Colonic mucosa (tissue), 4 donors: ENCODE results near the gene ABHD2. TPM values are rescaled to one million over a fixed set of nuclear protein-coding genes. Genes with fewer than 3 reads are reported as not detected.

ENCODE experiments used
- DNase-seq: peaks from one replicate; pipeline ENCODE4 v3.0.0-alpha.2; 2020
- H3K27ac ChIP-seq: fragments of 200-600 bp; one replicate; pipeline ENCODE4 v1.8.0; 2021
- H3K27me3 ChIP-seq: fragments of 200-600 bp; one replicate; pipeline ENCODE4 v1.8.0; 2021
- H3K36me3 ChIP-seq: fragments of 200-600 bp; one replicate; pipeline ENCODE4 v1.8.0; 2021
- H3K4me1 ChIP-seq: fragments of 200-600 bp; one replicate; pipeline ENCODE4 v1.8.0; 2021; ENCODE audit warnings: mild to moderate bottlenecking
- H3K4me3 ChIP-seq: fragments of 200-600 bp; one replicate; pipeline ENCODE4 v1.8.0; 2021
- H3K9ac ChIP-seq, 2 donors: one replicate each; pipeline ENCODE4 v1.7.0; 2013; ENCODE audit warnings: control low read depth in 2 of 2, low read depth in 2 of 2, low read length in 2 of 2
- H3K9me3 ChIP-seq: fragments of 200-600 bp; one replicate; pipeline ENCODE4 v1.8.0; 2021
- CTCF ChIP-seq: fragments of 200-600 bp; IDR thresholded peaks from one replicate; pipeline ENCODE4 v1.8.0; 2022; ENCODE audit warnings: antibody characterized with exemption, mild to moderate bottlenecking
- intact Hi-C: fragments of 100-400 bp; cut with DNase I; formaldehyde crosslinking; loops from one replicate; pipeline ENCODE4 v1.14.1; 2022
- total RNA-seq, 2 donors: library from RNA; stranded (reverse); fragmentation: NEBNext Ultra II Directional in 1 of 2; extraction: Animal tissue kit (Norgen Biotek cat#: 25700) in 1 of 2; gene quantifications; one replicate each; pipeline ENCODE4 v1.2.1, GENCODE V29; 2021
- donor health status: healthy.
- donor health status: DM: no; HTN: no; CAD: no.
- donor health status: DM: no; HTN: no; CAD: no.

The ABHD2 gene
- total RNA-seq, 2 donors from 2014 or later, result 71.5 to 86.7 TPM

GRCh38 chr15:89123181-89123525 lies 34.9 kb downstream of the ABHD2 start:
- intact Hi-C loops, result no loop called here

GRCh38 chr15:89125088-89125826 lies 37.0 kb downstream of the ABHD2 start:
- DNase-seq, result no peak
- intact Hi-C loops, result no loop called here
- no peak for TF ChIP-seq CTCF
- no peaks in the 10 kb centered on the region for H3K9me3 ChIP-seq
- no peaks in the 10 kb centered on the region for H3K27me3 ChIP-seq
- no peak overlapping the region for H3K27ac ChIP-seq
- no peak overlapping the region for H3K9ac ChIP-seq
- H3K4me1 ChIP-seq, result peaks cover 8% of the 10 kb centered on the region
- H3K4me3 ChIP-seq, result no peak overlapping the region
- H3K36me3 ChIP-seq, result no peaks in the 10 kb centered on the region

More at GRCh38 chr15:89123181-89123525, 34.9 kb downstream of the ABHD2 start:
- Histone ChIP-seq H3K9ac (no peak overlapping the region), H3K36me3 (no peaks in the 10 kb centered on the region), H3K27ac (no peak overlapping the region), H3K4me1 (peaks cover 21% of the 10 kb centered on the region), H3K9me3 (no peaks in the 10 kb centered on the region), H3K4me3 (no peak overlapping the region), H3K27me3 (no peaks in the 10 kb centered on the region)
- no peak for TF ChIP-seq CTCF
- no peak for DNase-seq

GRCh38 chr15:89126009-89126408 lies 37.8 kb downstream of the ABHD2 start:
- no peak for TF ChIP-seq CTCF
- Histone ChIP-seq H3K36me3 (no peaks in the 10 kb centered on the region), H3K27ac (no peak overlapping the region), H3K9me3 (no peaks in the 10 kb centered on the region), H3K27me3 (no peaks in the 10 kb centered on the region), H3K4me3 (no peak overlapping the region), H3K9ac (no peak overlapping the region), H3K4me1 (peaks cover 4% of the 10 kb centered on the region)
- intact Hi-C loops, result no loop called here
- no peak for DNase-seq

- intact Hi-C loops, result no loop called here
- no peaks in the 10 kb centered on the region for H3K36me3 ChIP-seq
- no peak for DNase-seq
- H3K27ac ChIP-seq, result no peak overlapping the region
- no peaks in the 10 kb centered on the region for H3K27me3 ChIP-seq
- no peaks in the 10 kb centered on the region for H3K9me3 ChIP-seq
- no peak overlapping the region for H3K4me3 ChIP-seq
- TF ChIP-seq CTCF, result no peak
- H3K9ac ChIP-seq, result no peak overlapping the region
- no peaks in the 10 kb centered on the region for H3K4me1 ChIP-seq
Measured at GRCh38 chr15:89127054-89127702, 38.9 kb downstream of the ABHD2 start.

- peak overlapping the region; percentile 30 for H3K27ac ChIP-seq
- intact Hi-C loops, result no loop called here
- no peak for TF ChIP-seq CTCF
Measured at GRCh38 chr15:89128320-89129122, 40.3 kb downstream of the ABHD2 start.

More at GRCh38 chr15:89128320-89129122, 40.3 kb downstream of the ABHD2 start:
- H3K27me3 ChIP-seq, result no peaks in the 10 kb centered on the region
- H3K9me3 ChIP-seq, result no peaks in the 10 kb centered on the region
- no peaks in the 10 kb centered on the region for H3K36me3 ChIP-seq
- no peaks in the 10 kb centered on the region for H3K4me1 ChIP-seq
- no peak for DNase-seq
- no peak overlapping the region for H3K4me3 ChIP-seq
- H3K9ac ChIP-seq, result no peak overlapping the region
